HG03521 (cell line): Measurements from ENCODE around the gene RAPGEFL1.
"Not testable (repeated sequence)": the region's sequence is repeated elsewhere in the genome, so short reads cannot be mapped to it uniquely, and the experiment has no call there.

Experiments
- ATAC-seq: cut with Tn5 transposase; IDR thresholded peaks from one replicate; pipeline ENCODE4 v1.9.1; 2021; ENCODE audit warnings: mild to moderate bottlenecking, moderate library complexity; ENCODE audit not compliant: unreplicated experiment

The RAPGEFL1 gene, protein sequence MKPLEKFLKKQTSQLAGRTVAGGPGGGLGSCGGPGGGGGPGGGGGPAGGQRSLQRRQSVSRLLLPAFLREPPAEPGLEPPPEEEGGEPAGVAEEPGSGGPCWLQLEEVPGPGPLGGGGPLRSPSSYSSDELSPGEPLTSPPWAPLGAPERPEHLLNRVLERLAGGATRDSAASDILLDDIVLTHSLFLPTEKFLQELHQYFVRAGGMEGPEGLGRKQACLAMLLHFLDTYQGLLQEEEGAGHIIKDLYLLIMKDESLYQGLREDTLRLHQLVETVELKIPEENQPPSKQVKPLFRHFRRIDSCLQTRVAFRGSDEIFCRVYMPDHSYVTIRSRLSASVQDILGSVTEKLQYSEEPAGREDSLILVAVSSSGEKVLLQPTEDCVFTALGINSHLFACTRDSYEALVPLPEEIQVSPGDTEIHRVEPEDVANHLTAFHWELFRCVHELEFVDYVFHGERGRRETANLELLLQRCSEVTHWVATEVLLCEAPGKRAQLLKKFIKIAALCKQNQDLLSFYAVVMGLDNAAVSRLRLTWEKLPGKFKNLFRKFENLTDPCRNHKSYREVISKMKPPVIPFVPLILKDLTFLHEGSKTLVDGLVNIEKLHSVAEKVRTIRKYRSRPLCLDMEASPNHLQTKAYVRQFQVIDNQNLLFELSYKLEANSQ

DNA sequence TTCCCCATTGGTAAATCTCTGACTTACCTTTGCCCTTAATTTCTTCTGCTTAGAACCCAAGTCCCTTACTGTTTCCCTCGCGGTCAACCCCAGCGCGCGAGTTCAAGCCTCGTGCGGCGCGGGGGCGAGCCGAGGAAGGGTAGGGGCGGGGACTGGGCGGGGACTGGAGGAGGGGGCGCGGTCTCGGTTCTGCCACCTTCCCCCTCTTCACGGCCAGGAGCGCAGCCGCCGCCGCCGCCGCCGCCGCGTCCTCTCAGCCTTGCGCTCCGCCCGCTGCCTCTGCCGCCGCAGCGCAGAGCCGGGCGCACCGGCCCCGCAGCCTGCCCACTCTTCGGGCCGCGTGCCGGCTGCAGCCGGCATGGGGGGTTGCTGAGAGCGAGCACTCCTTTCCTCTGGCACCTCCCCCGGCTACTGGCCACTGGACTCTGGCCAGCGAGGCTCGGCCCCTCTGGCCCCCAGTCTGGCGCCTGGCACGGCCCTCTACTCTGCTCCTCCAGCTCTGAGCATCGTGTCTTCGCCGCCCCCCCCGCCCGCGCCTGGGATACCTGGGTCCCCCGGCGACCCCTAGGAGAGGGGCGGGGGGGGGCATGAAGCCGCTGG is at the start of gene RAPGEFL1:
Gene RAPGEFL1 (plus strand): TSS at position 196 of the 600 bp plus-strand sequence. CDS start 392 bp downstream, at position 588.
- ATAC-seq: peak; percentile 73

DNA sequence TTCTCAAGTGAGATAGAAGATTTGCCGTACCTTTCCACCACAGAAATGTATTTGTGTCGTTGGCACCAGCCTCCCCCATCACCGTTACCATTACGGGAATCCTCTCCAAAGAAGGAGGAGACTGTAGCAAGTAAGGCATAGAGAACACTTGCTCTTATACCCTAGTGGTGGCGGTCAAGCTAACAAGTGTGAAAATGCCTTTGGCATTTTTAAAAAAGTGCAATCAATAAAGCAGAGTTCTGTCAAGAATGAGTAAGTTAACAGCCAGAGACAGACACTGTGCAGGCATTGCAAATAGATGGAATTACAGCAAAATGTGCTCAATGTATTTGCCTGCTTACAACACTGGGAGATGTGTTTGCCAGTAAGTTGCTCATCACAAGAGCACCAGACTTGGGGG is 47.8 kb upstream of the RAPGEFL1 start:
- no peak for ATAC-seq

DNA sequence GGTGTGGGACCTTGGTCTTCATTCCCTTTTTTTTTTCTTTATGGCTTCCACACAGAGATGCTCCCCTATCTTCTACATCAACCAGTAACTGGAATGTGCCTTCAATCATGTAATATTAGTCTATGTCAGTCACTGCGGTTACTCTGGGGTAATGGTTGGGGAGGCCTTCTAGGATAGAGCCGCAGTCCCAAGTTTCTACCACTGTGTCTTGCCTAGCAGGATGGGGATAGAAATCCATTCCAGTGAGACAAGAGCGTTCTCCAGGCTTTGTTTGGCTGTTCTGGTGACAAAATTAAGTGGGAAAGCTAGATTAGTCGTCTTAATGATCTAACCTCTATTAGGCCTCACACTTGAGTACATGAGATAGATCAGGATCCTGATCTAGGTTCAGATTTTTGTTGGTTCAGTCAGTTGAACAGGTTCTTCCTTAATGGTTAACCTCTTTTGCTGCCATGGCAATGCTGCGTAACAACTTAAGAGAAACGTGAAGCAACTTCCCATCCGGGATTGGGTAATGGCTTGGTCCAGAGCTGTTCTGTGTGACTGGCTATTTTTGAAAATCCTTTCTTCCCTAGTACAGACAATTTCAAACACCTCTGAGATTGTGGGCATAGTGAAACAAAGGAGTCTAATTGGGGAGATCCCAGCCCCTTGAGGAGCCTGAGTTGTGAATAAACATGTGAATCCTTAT is 46.8 kb upstream of the RAPGEFL1 start:
- ATAC-seq: no peak

GRCh38 chr17:40134184-40134583 is 43.1 kb upstream of the RAPGEFL1 start:
- no peak for ATAC-seq

DNA sequence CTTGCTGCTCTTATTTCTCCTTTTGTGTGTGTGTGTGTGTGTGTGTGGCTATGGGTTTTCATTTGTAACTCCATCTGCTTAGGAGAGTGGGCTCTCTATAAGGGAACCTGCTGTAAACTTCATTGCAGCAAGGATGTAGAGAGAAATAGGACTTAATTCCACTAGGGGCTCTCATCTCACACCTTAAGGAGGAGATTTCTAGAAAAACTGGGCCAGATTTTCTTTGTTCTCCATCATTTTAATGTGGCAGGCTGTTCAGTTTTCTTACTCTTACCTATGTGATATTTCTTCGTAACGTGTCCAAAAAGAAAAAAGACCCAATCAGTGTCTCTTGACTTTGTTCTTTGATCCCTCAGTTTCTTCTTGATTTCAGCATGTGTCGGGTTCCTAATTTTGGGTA is 41.5 kb upstream of the RAPGEFL1 start:
- ATAC-seq: no peak

GRCh38 chr17:40139566-40140058 is 37.7 kb upstream of the RAPGEFL1 start:
- peak; percentile 5 for ATAC-seq

DNA sequence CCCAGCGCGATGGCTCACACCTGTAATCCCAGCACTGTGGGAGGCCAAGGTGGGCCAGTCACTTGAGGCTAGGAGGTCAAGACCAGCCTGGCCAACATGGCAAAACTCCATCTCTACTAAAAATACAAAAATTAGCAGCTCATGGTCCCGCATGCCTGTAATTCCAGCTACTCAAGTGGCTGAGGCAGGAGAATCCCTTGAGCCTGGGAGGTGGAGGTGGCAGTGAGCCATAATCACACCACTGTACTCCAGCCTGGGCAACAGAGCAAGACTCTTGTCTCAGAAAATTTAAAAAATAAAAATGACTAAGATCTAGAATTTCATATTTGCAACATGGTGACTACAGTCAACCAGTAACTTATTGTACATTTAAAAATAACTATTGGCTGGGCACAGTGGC is 34.1 kb upstream of the RAPGEFL1 start:
- not testable (repeated sequence) for ATAC-seq

DNA sequence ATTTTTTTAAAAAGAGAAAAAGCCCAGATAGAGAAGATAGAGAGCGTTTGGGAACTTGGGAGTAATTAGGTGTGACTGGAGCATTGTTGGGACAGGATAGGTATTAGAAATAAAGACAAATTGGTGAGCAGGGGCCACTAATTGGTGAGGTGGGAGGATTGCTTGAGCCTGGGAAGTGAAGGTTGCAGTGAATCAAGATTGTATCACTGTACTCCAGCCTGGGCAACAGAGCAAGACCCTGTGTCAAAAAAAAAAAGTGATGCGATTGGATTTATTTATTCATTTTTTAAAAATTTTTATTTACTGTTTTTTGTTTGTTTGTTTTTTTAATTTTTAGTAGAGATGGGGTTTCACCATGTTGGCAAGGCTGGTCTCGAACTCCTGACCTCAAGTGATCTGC is 31.8 kb upstream of the RAPGEFL1 start:
- ATAC-seq: no peak

DNA sequence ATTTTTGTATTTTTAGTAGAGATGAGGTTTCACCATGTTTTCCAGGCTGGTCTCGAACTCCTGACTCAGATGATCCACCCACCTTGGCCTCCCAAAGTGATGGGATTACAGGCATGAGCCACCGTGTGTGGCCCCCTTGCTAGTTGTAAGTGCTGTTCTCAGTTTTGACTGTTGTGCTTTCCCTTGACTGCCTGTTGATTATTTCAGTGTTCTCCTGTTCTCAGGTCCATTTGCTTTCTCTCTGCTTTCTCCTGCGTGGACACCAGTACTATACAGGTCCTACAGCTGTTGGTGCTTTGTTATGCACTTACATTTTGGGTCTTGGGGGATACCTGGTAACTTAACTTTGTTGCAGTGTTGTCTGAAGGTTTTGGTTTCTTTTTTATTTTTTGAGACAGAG is 28.7 kb upstream of the RAPGEFL1 start:
- ATAC-seq: no peak

- ATAC-seq: no peak
Observed at GRCh38 chr17:40150276-40150675, 27.0 kb upstream of the RAPGEFL1 start.

GRCh38 chr17:40151414-40151963 is 25.8 kb upstream of the RAPGEFL1 start:
- ATAC-seq: no peak

DNA sequence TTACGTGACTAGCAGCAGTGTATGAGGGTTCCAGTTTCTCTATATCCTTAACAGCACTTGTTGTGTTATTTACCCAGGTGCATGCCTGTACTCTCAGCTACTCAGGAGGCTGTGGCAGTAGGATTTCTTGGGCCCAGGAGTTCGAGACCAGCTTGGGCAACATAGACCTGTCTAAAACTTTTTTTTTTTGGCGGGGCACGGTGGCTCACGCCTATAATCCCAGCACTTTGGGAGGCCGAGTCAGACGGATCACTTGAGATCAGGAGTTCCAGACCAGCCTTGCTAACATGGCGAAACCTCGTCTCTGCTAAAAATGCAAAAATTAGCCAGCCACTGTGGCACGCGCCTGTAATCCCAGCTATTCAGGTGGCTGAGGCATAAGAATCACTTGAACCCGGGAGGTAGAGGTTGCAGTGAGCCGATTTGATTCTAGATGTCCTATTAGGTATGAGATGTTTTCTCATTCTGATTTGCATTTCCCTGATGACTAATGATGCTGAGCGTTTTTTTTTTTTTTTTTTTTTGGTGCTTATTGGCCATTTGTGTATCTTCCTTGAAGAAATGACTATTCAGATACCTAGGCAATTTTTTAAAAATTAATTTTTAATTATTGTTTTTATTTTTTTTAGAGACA is 23.6 kb upstream of the RAPGEFL1 start:
- ATAC-seq: no peak

GRCh38 chr17:40157973-40158372 is 19.3 kb upstream of the RAPGEFL1 start:
- ATAC-seq: no peak

GRCh38 chr17:40158438-40159013 is 18.7 kb upstream of the RAPGEFL1 start:
- no peak for ATAC-seq

DNA sequence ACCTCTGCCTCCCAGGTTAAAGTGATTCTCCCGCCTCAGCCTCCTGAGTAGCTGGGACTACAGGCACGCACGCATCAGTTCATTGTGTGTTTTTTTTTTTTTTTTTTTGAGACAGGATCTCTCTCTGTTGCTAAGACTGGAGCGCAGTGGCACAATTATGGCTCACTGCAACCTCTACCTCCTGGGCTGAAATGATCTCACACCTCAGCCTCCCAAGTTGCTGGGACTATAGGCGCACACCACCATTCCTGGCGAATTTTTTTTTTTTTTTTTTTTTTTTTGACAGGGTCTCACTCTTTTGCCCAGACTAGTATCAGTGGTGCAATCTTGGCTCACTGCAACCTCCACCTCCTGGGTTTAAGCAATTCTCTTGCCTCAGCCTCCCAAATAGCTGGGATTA is 17.8 kb upstream of the RAPGEFL1 start:
- ATAC-seq: no peak

DNA sequence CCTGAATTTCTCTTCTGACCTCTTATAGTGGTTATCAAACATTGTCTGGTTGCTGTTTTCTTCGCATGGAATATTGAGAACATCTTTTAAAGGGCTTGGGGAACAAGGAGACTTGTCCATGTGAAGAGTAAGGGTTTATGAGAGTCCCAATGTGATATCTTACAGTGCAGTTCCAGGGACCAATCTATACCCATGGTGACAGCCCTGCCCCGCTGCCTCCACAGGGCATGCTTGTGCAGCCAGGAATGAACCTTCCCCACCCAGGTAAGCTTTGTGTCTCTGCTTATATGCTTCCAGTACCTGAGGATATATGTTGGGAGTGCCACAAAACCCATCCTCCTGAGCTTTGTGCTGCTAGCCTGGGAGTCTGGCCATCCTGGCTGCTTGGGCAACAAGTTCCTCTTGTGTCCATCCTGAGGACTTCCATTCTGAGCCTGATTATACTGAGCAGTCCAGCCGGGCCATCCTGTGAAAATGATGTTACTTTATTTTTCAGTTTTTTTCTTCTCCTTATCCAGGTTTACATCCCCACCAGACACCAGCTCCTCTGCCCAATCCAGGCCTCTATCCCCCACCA is 9.5 kb upstream of the RAPGEFL1 start:
- ATAC-seq: no peak

- ATAC-seq: no peak
Observed at GRCh38 chr17:40168262-40168832, 8.9 kb upstream of the RAPGEFL1 start.

DNA sequence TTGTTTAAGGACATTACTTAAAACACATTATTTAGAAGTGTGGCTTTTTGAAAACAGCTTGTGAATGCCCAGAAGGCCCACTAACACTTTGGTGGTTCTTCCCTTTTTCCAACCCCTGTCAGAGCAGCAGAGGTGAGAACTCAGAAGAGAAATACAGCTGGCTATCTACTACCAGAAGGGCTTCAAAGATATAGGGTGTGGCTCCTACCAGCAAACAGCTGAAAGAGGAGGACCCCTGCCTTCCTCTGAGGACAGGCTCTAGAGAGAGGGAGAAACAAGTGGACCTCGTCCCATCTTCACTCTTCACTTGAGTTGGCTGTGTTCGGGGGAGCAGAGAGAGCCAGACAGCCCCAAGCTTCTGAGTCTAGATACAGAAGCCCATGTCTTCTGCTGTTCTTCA is 6.9 kb upstream of the RAPGEFL1 start:
- no peak for ATAC-seq

GRCh38 chr17:40171750-40172149 is 5.5 kb upstream of the RAPGEFL1 start:
- ATAC-seq: no peak
